Testis (tissue), 3 donors: ENCODE results near the gene YIF1A. TPM values are rescaled to one million over a fixed set of nuclear protein-coding genes. Genes with fewer than 3 reads are reported as not detected.

Experiments
- DNase-seq: peaks from one replicate; pipeline ENCODE4 v3.0.0-alpha.2; 2019
- H3K27ac ChIP-seq, 2 donors: fragments of 200-600 bp; sonication (generic); one replicate each; pipeline ENCODE4 v1.5.1; 2019
- H3K27me3 ChIP-seq: fragments of 200-600 bp; sonication (generic); one replicate; pipeline ENCODE4 v1.5.1; 2019
- H3K36me3 ChIP-seq: fragments of 200-600 bp; sonication (generic); one replicate; pipeline ENCODE4 v1.5.1; 2017; ENCODE audit warnings: low read depth; ENCODE audit errors: missing control alignments
- H3K4me1 ChIP-seq: fragments of 200-600 bp; sonication (generic); one replicate; pipeline ENCODE4 v1.5.1; 2019
- H3K4me3 ChIP-seq, 2 donors: fragments of 200-600 bp; sonication (generic); one replicate each; pipeline ENCODE4 v1.5.1; 2017 to 2019
- H3K9me3 ChIP-seq: fragments of 200-600 bp; sonication (generic); one replicate; pipeline ENCODE4 v1.5.1; 2017
- POLR2A ChIP-seq: fragments of 450-650 bp; IDR thresholded peaks from one replicate; pipeline ENCODE4 v1.6.1; 2017; ENCODE audit warnings: antibody characterized with exemption, mild to moderate bottlenecking, moderate library complexity
- WGBS, 2 donors: methylation state at CpG; one replicate each; pipeline ENCODE4 v1.1.5; 2018; 5-methylcytosine and 5-hydroxymethylcytosine counted together
- intact Hi-C: fragments of 100-400 bp; cut with DNase I; formaldehyde crosslinking; loops from one replicate; pipeline ENCODE4 v1.15.1; 2023; ENCODE audit warnings: low total_unique reads
- polyA plus RNA-seq: library from polyadenylated mRNA; stranded (reverse); fragments of 350-450 nt; fragmentation: Illumina TruSeq; extraction: RNeasy Lipid Tissue Mini Kit (QIAGEN cat#74804); gene quantifications from one replicate; pipeline ENCODE4 v1.2.3, GENCODE V29; 2014; ENCODE audit warnings: low read depth, low replicate concordance; ENCODE audit not compliant: insufficient read depth
- total RNA-seq, 2 donors: library from RNA; depleted of rRNA; stranded (reverse); fragments of >200 nt; gene quantifications; one replicate each; pipeline ENCODE4 v1.2.3, GENCODE V29; 2016
- TF ChIP-seq, protein P1 (sequence below), 3 experiments: fragments of 450-650 bp in 2 of 3; fragments of 200-600 bp in 1 of 3; sonication (generic) in 1 of 3; IDR thresholded peaks; one replicate each; pipeline ENCODE4 v1.5.1; 2016 to 2019; ENCODE audit warnings: antibody characterized with exemption in 3 of 3, mild to moderate bottlenecking in 2 of 3, moderate library complexity in 1 of 3

YIF1A gene
- total and polyA plus RNA-seq, 3 donors from 2014 or later = 60.5 to 94.1 (median 82.6) TPM

DNA sequence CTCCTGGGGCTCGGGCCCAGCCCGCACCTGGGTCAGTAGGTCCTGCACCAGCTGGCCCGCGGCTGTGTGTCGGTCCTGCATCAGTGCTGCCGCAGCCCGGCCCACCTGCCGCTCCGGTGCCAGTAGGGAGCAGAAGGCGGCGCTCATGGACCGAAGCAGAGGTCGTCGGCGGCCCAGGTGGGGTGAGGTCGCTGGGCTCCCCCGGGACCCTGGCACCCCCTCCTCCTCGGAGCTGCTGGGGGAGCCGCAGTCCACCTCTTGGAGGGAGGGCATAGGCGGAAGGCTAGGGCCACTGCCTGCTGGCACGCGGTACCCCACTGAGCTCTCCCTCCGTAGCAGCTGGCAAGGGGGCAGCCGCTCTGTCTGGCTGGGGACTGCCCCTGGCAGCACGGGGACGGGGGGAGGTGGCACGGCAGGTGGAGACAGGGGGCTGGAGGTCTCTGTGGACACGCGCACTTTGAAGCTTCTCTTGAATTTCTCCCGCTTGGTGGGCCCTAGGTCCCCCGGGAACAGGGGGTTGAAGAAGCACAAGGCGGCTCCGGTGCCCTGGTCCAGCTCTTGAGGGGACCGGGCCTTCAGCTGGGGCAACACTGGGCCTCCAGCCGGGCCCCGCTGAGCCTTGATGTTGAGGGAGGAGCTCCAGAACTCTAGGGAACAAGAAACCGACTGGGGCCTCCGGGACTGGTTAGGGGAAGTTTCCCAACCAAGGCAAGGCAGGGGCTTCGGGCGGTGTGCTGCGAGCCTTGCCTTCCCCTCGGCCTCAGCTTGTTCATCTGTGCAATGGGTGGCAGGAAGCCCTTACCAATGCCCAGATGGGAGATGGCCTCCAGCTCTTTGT, 45.9 kb upstream of the YIF1A start:
- Histone ChIP-seq H3K4me3 (no peak overlapping the region), H3K27me3 (no peaks in the 10 kb centered on the region), H3K36me3 (no peaks in the 10 kb centered on the region), H3K9me3 (no peaks in the 10 kb centered on the region), H3K27ac (no peak overlapping the region), H3K4me1 (peaks cover 14% of the 10 kb centered on the region)
- TF ChIP-seq, protein P1, sequence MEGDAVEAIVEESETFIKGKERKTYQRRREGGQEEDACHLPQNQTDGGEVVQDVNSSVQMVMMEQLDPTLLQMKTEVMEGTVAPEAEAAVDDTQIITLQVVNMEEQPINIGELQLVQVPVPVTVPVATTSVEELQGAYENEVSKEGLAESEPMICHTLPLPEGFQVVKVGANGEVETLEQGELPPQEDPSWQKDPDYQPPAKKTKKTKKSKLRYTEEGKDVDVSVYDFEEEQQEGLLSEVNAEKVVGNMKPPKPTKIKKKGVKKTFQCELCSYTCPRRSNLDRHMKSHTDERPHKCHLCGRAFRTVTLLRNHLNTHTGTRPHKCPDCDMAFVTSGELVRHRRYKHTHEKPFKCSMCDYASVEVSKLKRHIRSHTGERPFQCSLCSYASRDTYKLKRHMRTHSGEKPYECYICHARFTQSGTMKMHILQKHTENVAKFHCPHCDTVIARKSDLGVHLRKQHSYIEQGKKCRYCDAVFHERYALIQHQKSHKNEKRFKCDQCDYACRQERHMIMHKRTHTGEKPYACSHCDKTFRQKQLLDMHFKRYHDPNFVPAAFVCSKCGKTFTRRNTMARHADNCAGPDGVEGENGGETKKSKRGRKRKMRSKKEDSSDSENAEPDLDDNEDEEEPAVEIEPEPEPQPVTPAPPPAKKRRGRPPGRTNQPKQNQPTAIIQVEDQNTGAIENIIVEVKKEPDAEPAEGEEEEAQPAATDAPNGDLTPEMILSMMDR (IDR thresholded peaks at IDR 0.05) = no peak
- TF ChIP-seq POLR2A = no peak
- intact Hi-C loops = no loop called here
- no peak for DNase-seq
- 71 to 79% methylated on average over 13 to 27 of the region's 42 CpGs for WGBS, 2 donors

DNA sequence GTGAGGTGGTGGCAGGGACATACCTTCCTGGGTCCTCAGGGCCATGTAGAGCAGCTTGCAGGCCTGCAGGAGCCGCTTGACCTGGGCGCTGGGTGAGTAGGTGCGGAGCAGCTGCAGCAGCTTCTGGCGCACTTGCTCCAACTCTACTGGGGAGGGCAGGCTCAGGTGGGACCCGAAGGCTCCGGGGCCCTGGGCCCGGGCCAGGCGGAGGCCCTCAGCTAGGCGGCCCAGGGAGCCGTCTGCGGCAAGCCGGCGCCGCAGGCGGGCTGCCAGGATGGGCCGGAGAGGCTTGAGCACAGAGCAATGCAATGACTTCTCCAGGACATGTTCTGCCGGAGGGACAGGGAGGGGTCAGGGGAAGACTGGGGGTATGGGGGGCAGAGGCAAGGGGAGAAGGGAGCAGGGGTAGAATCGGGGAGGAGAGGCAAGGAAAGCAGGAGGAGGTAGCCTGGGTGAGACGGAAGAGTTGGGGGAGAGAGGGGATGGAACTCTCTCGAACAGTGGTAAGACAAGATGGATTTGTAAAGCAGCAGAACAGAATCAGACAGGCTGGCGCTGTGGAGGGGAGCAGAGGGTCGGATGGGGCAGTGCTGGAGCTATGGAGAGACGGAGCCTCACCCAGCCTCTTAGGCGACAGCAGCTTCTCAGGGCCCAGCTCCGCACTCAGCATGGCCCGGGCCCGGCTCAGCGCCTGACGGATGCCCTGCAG, 45.1 kb upstream of the YIF1A start:
- Histone ChIP-seq H3K4me3 (no peak overlapping the region), H3K36me3 (no peaks in the 10 kb centered on the region), H3K4me1 (peaks cover 14% of the 10 kb centered on the region), H3K27me3 (no peaks in the 10 kb centered on the region), H3K27ac (no peak overlapping the region), H3K9me3 (no peaks in the 10 kb centered on the region)
- TF ChIP-seq, protein P1 (IDR thresholded peaks at IDR 0.05) = no peak
- no peak for TF ChIP-seq POLR2A
- 91% methylated on average over 14 to 29 of the region's 29 CpGs for WGBS, 2 donors
- intact Hi-C loops = no loop called here
- DNase-seq = no peak

DNA sequence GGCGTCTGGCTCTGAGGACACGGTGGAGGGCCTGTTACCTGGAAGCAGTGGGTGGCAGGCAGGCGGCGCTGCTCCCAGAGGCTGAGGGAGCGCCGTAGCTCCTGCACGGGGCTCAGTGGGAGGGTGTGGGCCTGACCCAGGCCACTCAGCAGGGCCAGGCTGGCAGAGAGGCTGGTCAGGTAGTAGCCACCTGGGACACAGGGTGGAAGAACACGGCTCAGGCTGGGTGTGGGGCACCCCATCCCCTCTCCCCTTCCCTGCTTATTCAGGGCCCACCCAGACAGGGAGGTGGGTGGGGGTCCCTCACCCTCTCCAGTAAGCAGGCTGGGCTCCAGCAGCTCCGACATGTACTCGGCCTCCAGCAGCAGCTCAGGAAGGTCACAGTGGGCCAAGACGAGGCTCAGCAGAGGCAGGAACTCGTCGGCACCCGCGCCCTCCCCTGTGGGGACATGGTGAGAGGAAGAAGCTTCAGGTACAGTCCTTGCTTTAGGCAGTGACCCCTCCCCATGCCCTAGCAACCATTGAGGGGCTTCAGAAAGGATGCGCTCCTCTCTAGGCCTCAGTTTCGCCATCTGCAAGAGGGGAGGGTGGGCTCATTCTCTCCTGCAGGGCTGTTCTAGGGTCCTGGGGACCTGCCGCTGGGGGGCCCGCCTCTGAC, 44.4 kb upstream of the YIF1A start:
- Histone ChIP-seq H3K4me3 (no peak overlapping the region), H3K27ac (no peak overlapping the region), H3K27me3 (no peaks in the 10 kb centered on the region), H3K9me3 (no peaks in the 10 kb centered on the region), H3K36me3 (no peaks in the 10 kb centered on the region), H3K4me1 (peaks cover 18% of the 10 kb centered on the region)
- DNase-seq = no peak
- intact Hi-C loops = no loop called here
- TF ChIP-seq, protein P1 (IDR thresholded peaks at IDR 0.05) = no peak
- 91 to 92% methylated on average over 6 to 17 of the region's 19 CpGs for WGBS, 2 donors

DNA sequence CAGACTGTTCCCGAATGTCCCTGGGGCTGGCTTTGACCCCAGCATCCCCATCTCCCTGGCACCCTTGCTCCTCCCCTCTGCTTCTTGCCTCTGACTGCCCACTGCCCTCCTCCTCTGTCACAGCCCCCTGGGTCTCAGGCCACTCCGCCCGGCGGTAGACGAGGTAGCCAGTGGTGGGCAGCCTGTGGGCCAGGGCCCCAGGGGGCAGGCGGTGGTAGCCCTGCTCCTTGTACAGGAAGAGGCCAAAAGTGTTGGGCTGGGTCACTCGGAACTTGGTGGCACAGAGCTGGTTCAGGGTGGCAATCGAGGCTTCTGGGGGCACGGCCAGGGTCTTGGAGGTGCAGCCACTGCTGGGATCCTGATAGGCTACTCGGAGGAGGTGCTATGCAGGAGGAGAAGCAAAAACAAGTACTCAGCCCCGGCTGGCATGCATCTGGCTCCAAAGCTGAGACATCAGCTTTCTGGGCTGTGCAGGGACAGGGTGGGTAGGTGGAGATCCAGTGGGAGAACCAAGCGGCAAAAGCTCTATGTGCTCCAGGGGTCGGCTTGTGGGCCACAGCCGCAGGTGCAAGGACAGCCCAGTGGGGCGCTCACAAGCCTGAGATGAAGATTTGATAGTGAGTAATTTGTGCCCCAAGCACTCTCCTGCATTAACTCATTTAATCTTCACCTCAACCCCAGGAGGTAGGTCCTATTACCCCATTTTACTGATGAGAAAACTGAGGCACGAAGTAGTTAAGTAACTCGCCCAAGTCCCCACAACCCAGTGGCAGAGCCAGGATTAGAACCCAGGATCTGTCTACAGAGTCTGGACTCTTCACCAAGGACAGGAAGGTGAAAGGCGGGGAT, 43.7 kb upstream of the YIF1A start:
- Histone ChIP-seq H3K9me3 (no peaks in the 10 kb centered on the region), H3K36me3 (no peaks in the 10 kb centered on the region), H3K4me3 (no peak overlapping the region), H3K4me1 (peaks cover 26% of the 10 kb centered on the region), H3K27me3 (no peaks in the 10 kb centered on the region), H3K27ac (no peak overlapping the region)
- whole genome bisulfite sequencing, 2 donors = 78 to 83% methylated on average over 15 to 18 of the region's 18 CpGs
- DNase-seq = no peak
- TF ChIP-seq POLR2A = no peak
- TF ChIP-seq, protein P1 (IDR thresholded peaks at IDR 0.05) = no peak
- intact Hi-C loops = no loop called here
